HepG2 (cell line): ENCODE data around the gene PRKCE. TPM values are rescaled to one million over a fixed set of nuclear protein-coding genes. Genes with fewer than 3 reads are reported as not detected.

Source experiments
- ATAC-seq: fragments of 200-7000 bp; cut with Tn5 transposase; 3 replicates; pipeline ENCODE4 v1.9.1; 2020; ENCODE audit warnings: mild to moderate bottlenecking, moderate library complexity
- BruUV-seq: library from RNA; stranded (reverse); fragments of 400-500 nt; replicated peaks from 2 replicates; lab custom pipeline; 2021; lab: Mats Ljungman, UMichigan
- CTCF ChIA-PET: fragments of 300-600 bp; formaldehyde crosslinking; extraction: SDS; loops from one replicate; lab custom pipeline; 2021; ENCODE audit warnings: low total read pairs, inconsistent platforms, low intra/inter-chr PET ratio; lab: Yijun Ruan, JAX
- POLR2A ChIA-PET: fragments of 350-600 bp; sonication (Branson Sonifier 250); formaldehyde crosslinking; loops from one replicate; lab custom pipeline; 2020; ENCODE audit warnings: antibody characterized with exemption, inconsistent platforms; lab: Yijun Ruan, JAX
- DNase-seq: peaks from one replicate; pipeline ENCODE4 v3.0.0-alpha.2; 2015; ENCODE audit warnings: low spot score
- FAIRE-seq: peaks from 3 replicates; lab custom pipeline; 2011; peaks lifted over from hg19 to GRCh38; lab: Jason Lieb, UNC
- H2AFZ ChIP-seq: one replicate; pipeline ENCODE4 v1.6.1; 2011; ENCODE audit warnings: low read length, inconsistent platforms
- H3K27ac ChIP-seq: fragments of 300-600 bp; 3 replicates; pipeline ENCODE4 v1.8.0; 2011; ENCODE audit warnings: mixed run types, mild to moderate bottlenecking, mixed read lengths, low read length, inconsistent platforms; ENCODE audit not compliant: insufficient read depth; ENCODE audit errors: extremely low read length
- H3K27me3 ChIP-seq, 2 experiments: fragments of 200-600 bp in 1 of 2; 2 replicates in 1 of 2; 3 replicates in 1 of 2; pipeline versions ENCODE4 v1.6.0 to v1.8.0; 2011; ENCODE audit warnings: low read length in 2 of 2, mild to moderate bottlenecking in 2 of 2, moderate library complexity in 2 of 2, inconsistent platforms in 1 of 2; ENCODE audit not compliant: insufficient read depth in 2 of 2, control insufficient read depth in 1 of 2
- H3K36me3 ChIP-seq, 2 experiments: fragments of 200-600 bp in 1 of 2; replicated peaks in 1 of 2; 2 replicates in 1 of 2; 3 replicates in 1 of 2; pipeline versions ENCODE4 v1.5.1 to v1.8.0; 2011; ENCODE audit warnings: low read length in 2 of 2, inconsistent platforms in 1 of 2; ENCODE audit not compliant: insufficient read depth in 2 of 2, control insufficient read depth in 1 of 2
- H3K4me1 ChIP-seq: 2 replicates; pipeline ENCODE4 v1.5.1; 2012; ENCODE audit warnings: low read length, inconsistent platforms; ENCODE audit not compliant: insufficient read depth
- H3K4me2 ChIP-seq: 2 replicates; pipeline ENCODE4 v1.6.0; 2011; ENCODE audit warnings: low read depth, low read length, inconsistent platforms
- H3K4me3 ChIP-seq, 3 experiments: fragments of 200-600 bp in 1 of 3; sonication (generic), shearing (Covaris generic) in 1 of 3; replicated peaks in 1 of 3; 2 replicates each; pipeline ENCODE4 v1.5.1; 2011 to 2016; ENCODE audit warnings: low read length in 3 of 3, inconsistent platforms in 2 of 3, low read depth in 2 of 3, mild to moderate bottlenecking in 2 of 3, control low read depth in 1 of 3, mixed read lengths in 1 of 3; ENCODE audit not compliant: insufficient read depth in 1 of 3
- H3K79me2 ChIP-seq: one replicate; pipeline ENCODE4 v1.6.1; 2011; ENCODE audit warnings: low read length, inconsistent platforms; ENCODE audit not compliant: insufficient read depth
- H3K9ac ChIP-seq: 2 replicates; pipeline ENCODE4 v1.6.0; 2011; ENCODE audit warnings: mild to moderate bottlenecking, low read depth, low read length, inconsistent platforms; ENCODE audit not compliant: insufficient read depth
- H3K9me3 ChIP-seq: 2 replicates; pipeline ENCODE4 v1.5.1; 2012; ENCODE audit warnings: mild to moderate bottlenecking, low read length
- H4K20me1 ChIP-seq: 2 replicates; pipeline ENCODE4 v1.6.0; 2011; ENCODE audit warnings: inconsistent platforms, mild to moderate bottlenecking, low read length, moderate library complexity; ENCODE audit not compliant: insufficient read depth
- ASH2L ChIP-seq: fragments of 300-600, 200-600 bp; sonication (generic); IDR thresholded peaks from 2 replicates; pipeline ENCODE4 v1.7.0; 2017; ENCODE audit warnings: low read depth, mild to moderate bottlenecking, moderate library complexity, mixed read lengths, low read length; ENCODE audit not compliant: insufficient read length
- CENPT ChIP-seq: sonication (generic); formaldehyde crosslinking; IDR thresholded peaks from 2 replicates; pipeline ENCODE4 v1.8.0; 2022; ENCODE audit warnings: low read depth, mild to moderate bottlenecking, moderate library complexity, missing genetic modification reagents
- HMGA1 ChIP-seq: sonication (generic); formaldehyde crosslinking; conservative IDR thresholded peaks from 2 replicates; pipeline ENCODE4 v1.4.0; 2020; ENCODE audit warnings: missing genetic modification reagents
- MYC ChIP-seq: sonication (generic); formaldehyde crosslinking; IDR thresholded peaks from 2 replicates; pipeline ENCODE4 v1.9.0; 2021; ENCODE audit warnings: missing genetic modification reagents, borderline replicate concordance
- SATB2 ChIP-seq: sonication (generic); formaldehyde crosslinking; IDR thresholded peaks from 2 replicates; pipeline ENCODE4 v1.5.0; 2020; ENCODE audit warnings: missing genetic modification reagents
- SRY ChIP-seq: sonication (generic); formaldehyde crosslinking; IDR thresholded peaks from 2 replicates; pipeline ENCODE4 v1.8.0; 2022; ENCODE audit warnings: mild to moderate bottlenecking, missing genetic modification reagents
- YEATS4 ChIP-seq: sonication (generic); formaldehyde crosslinking; IDR thresholded peaks from 2 replicates; pipeline ENCODE4 v1.4.0; 2020; ENCODE audit warnings: missing genetic modification reagents, borderline replicate concordance
- ZFYVE20 ChIP-seq: sonication (generic); formaldehyde crosslinking; IDR thresholded peaks from 2 replicates; pipeline ENCODE4 v1.8.0; 2023; ENCODE audit warnings: low read depth, mild to moderate bottlenecking, moderate library complexity, missing genetic modification reagents, borderline replicate concordance
- ZNF24 ChIP-seq: fragments of 450-650 bp; IDR thresholded peaks from 2 replicates; pipeline ENCODE4 v1.6.1; 2017; ENCODE audit warnings: antibody characterized with exemption, mild to moderate bottlenecking
- ZNF263 ChIP-seq: sonication (generic); formaldehyde crosslinking; IDR thresholded peaks from 2 replicates; pipeline ENCODE4 v1.4.0; 2020; ENCODE audit warnings: missing genetic modification reagents
- ZSCAN9 ChIP-seq: IDR thresholded peaks from 2 replicates; pipeline ENCODE4 v1.6.1; 2016; ENCODE audit warnings: borderline replicate concordance
- whole genome bisulfite sequencing: methylation state at CpG from one replicate; pipeline ENCODE4 v1.1.6; 2017; ENCODE audit warnings: low lambda C conversion rate; 5-methylcytosine and 5-hydroxymethylcytosine counted together
- in situ Hi-C: cut with HindIII; loops from 2 replicates; pipeline ENCODE4 v1.10.0; 2017; ENCODE audit warnings: low pct_unique_long_range_greater_than_20kb; ENCODE audit not compliant: extremely low pct_ligation_motif_present
- intact Hi-C: fragments of 100-400 bp; cut with micrococcal nuclease; formaldehyde crosslinking; loops from one replicate; pipeline ENCODE4 v1.10.0; 2022; ENCODE audit not compliant: unreplicated experiment
- polyA plus RNA-seq, 8 experiments: library from polyadenylated mRNA; depleted of rRNA in 3 of 8; stranded (reverse) in 7 of 8; unstranded in 1 of 8; fragments of >200 nt; fragmentation: Illumina TruSeq in 4 of 8; extraction: Trizol in 4 of 8; gene quantifications; 2 replicates each; pipeline versions ENCODE4 v1.2.1 to v1.2.3, GENCODE V29; 2011 to 2016; ENCODE audit warnings: low read depth in 4 of 8, missing spikeins in 1 of 8, mixed read lengths in 1 of 8; ENCODE audit not compliant: insufficient read depth in 1 of 8
- total RNA-seq, 5 experiments: library from RNA; depleted of rRNA; stranded (reverse); fragments of >200 nt; fragmentation: Illumina TruSeq; extraction: Trizol; gene quantifications; 2 replicates each; pipeline ENCODE4 v1.2.3, GENCODE V29; 2016; ENCODE audit warnings: low read depth in 1 of 5
- TF ChIP-seq, protein P1 (sequence below): sonication (generic); formaldehyde crosslinking; IDR thresholded peaks from 2 replicates; pipeline ENCODE4 v1.5.0; 2020; ENCODE audit warnings: mild to moderate bottlenecking, missing genetic modification reagents
- TF ChIP-seq, protein P2 (sequence below): sonication (generic); formaldehyde crosslinking; IDR thresholded peaks from 2 replicates; pipeline ENCODE4 v1.5.1; 2020; ENCODE audit warnings: mild to moderate bottlenecking, missing genetic modification reagents, borderline replicate concordance
- TF ChIP-seq, protein P3 (sequence below): sonication (generic); formaldehyde crosslinking; IDR thresholded peaks from 2 replicates; pipeline ENCODE4 v1.4.0; 2020; ENCODE audit warnings: mild to moderate bottlenecking, missing genetic modification reagents
- TF ChIP-seq, protein P4 (sequence below): IDR thresholded peaks from 2 replicates; pipeline ENCODE4 v1.6.1; 2016; ENCODE audit warnings: low read depth

Gene PRKCE
- total and polyA plus RNA-seq, 2 of the 13 experiments (the other 11 are each of a cell fraction or from before 2014, with no cell fraction given), result 1.0 to 3.9 TPM

DNA sequence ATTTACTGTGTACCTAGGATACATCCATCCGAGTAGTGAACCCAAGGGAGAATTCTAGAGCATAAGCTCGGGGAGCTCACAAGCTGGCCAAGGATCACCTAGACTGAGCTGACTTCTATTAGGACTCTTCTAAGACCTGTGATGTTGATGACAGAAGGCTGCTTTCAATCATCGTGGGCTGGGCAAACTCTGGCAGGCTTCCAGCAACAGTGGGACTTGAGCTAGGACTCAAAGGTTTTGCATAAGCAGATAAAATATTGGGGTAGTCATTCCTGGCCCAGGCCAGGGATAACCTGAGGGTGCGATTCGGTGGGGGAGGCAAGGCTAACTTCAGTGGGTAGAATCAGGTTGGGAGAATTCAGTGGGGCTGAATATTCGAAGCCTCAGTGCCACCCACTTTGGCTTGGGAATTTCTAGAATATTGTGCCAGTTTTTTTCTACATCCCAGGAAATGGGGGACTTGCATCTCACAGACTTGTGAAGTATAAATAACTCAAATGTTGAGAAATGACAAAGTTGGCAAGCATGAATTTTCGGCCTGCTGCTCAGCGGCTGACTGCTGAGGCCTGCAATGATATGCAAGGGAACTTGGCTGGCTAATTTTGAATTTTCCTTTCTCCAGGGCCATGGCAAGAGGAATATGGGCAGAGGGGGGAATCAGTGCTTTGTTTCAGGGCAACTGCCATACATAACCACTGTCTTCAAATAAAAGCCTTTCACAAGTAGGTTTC, 274.3 kb downstream of the PRKCE start (continued):
- TF ChIP-seq ASH2L, result no peak
- no peak for TF ChIP-seq ZNF263 (CRISPR knock-in tag)
- TF ChIP-seq HMGA1 (CRISPR knock-in tag), result no peak
- no peak for TF ChIP-seq SRY
- TF ChIP-seq, protein P1, sequence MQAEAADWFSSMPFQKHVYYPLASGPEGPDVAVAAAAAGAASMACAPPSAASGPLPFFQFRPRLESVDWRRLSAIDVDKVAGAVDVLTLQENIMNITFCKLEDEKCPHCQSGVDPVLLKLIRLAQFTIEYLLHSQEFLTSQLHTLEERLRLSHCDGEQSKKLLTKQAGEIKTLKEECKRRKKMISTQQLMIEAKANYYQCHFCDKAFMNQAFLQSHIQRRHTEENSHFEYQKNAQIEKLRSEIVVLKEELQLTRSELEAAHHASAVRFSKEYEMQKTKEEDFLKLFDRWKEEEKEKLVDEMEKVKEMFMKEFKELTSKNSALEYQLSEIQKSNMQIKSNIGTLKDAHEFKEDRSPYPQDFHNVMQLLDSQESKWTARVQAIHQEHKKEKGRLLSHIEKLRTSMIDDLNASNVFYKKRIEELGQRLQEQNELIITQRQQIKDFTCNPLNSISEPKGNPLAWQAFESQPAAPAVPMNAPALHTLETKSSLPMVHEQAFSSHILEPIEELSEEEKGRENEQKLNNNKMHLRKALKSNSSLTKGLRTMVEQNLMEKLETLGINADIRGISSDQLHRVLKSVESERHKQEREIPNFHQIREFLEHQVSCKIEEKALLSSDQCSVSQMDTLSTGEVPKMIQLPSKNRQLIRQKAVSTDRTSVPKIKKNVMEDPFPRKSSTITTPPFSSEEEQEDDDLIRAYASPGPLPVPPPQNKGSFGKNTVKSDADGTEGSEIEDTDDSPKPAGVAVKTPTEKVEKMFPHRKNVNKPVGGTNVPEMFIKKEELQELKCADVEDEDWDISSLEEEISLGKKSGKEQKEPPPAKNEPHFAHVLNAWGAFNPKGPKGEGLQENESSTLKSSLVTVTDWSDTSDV (CRISPR knock-in tag), result no peak
- TF ChIP-seq, protein P2, sequence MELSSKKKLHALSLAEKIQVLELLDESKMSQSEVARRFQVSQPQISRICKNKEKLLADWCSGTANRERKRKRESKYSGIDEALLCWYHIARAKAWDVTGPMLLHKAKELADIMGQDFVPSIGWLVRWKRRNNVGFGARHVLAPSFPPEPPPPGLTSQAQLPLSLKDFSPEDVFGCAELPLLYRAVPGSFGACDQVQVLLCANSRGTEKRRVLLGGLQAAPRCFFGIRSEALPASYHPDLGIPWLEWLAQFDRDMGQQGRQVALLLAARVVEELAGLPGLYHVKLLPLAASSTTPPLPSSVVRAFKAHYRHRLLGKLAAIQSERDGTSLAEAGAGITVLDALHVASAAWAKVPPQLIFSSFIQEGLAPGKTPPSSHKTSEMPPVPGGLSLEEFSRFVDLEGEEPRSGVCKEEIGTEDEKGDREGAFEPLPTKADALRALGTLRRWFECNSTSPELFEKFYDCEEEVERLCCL (CRISPR knock-in tag), result no peak
- TF ChIP-seq, protein P3, sequence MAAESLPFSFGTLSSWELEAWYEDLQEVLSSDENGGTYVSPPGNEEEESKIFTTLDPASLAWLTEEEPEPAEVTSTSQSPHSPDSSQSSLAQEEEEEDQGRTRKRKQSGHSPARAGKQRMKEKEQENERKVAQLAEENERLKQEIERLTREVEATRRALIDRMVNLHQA (CRISPR knock-in tag), result no peak
- TF ChIP-seq MYC (CRISPR knock-in tag), result no peak

DNA sequence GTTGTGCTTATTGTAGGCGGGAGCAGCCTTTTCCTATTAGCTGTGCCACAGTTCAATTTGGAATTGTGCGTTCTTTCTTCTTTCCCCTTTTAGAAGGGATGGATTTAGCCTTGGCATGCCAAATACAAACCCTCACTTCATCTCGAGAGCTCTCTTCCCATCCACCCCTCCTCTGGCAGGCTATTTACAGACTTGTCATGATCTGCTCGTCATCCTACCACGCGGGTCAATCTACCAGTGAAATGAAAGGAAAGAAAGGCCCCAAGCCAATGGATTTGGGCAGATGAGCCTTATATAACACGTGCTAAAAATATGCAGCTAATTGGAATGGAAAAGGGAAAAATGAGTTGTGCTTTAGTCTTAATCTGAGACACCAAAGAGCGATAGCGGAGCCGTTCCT, 277.5 kb downstream of the PRKCE start:
- Histone ChIP-seq H3K4me1 (no peaks in the 10 kb centered on the region), H3K79me2 (no peaks in the 10 kb centered on the region), H3K4me3 (no peak overlapping the region), H3K27me3 (no peaks in the 10 kb centered on the region), H4K20me1 (no peaks in the 10 kb centered on the region), H3K36me3 (no peaks in the 10 kb centered on the region), H2AFZ (no peak overlapping the region), H3K9me3 (no peaks in the 10 kb centered on the region), H3K4me2 (no peak overlapping the region), H3K9ac (no peak overlapping the region), H3K27ac (no peak overlapping the region)
- in situ Hi-C loops (no loop called here), intact Hi-C loops (no loop called here)
- CTCF ChIA-PET, result no interaction called here
- DNase-seq (no peak), FAIRE-seq (no peak), ATAC-seq (no peak)
- BruUV-seq, result no TSS peak
- WGBS, result 67% methylated on average over 10 of the region's 10 CpGs
- POLR2A ChIA-PET, result no interaction called here
- TF ChIP-seq SATB2 (CRISPR knock-in tag) (no peak), CENPT (CRISPR knock-in tag) (no peak), ZSCAN9 (no peak), ZFYVE20 (CRISPR knock-in tag) (no peak), YEATS4 (no peak), ZNF24 (no peak)
- TF ChIP-seq, protein P4, sequence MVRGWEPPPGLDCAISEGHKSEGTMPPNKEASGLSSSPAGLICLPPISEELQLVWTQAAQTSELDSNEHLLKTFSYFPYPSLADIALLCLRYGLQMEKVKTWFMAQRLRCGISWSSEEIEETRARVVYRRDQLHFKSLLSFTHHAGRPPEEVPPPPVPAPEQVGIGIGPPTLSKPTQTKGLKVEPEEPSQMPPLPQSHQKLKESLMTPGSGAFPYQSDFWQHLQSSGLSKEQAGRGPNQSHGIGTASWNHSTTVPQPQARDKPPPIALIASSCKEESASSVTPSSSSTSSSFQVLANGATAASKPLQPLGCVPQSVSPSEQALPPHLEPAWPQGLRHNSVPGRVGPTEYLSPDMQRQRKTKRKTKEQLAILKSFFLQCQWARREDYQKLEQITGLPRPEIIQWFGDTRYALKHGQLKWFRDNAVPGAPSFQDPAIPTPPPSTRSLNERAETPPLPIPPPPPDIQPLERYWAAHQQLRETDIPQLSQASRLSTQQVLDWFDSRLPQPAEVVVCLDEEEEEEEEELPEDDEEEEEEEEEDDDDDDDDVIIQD, result no peak
